Stimulated activated CD8-positive, alpha-beta memory T cell treated with anti-CD3 and anti-CD28 coated beads, Interleukin-15, amount 100 ng/mL, for 48 hours (primary cell): ENCODE measurements around the gene ZNF436.
"Not testable (repeated sequence)": the region's sequence is repeated elsewhere in the genome, so short reads cannot be mapped to it uniquely, and the experiment has no call there.

Source experiments
- DNase-seq, 2 donors: peaks; one replicate each; pipeline ENCODE4 v3.0.0-alpha.2; 2020; ENCODE audit warnings: low read depth in 2 of 2

Gene ZNF436

GRCh38 chr1:23310280-23310679, 59.4 kb downstream of the ZNF436 start:
- not testable (repeated sequence) for DNase-seq
